Stimulated activated CD4-positive, alpha-beta T cell treated with anti-CD3 and anti-CD28 coated beads, Interleukin-1b, Interleukin-23, amount 100 ng/mL, for 1 hour (primary cell): ENCODE results near the gene FIBIN.
"Not testable (repeated sequence)": the region's sequence is repeated elsewhere in the genome, so short reads cannot be mapped to it uniquely, and the experiment has no call there.

Experiments
- DNase-seq, 2 donors: peaks; one replicate each; pipeline ENCODE4 v3.0.0-alpha.2; 2020; ENCODE audit warnings: low read depth in 2 of 2

FIBIN gene

GRCh38 chr11:26977209-26977608, 16.7 kb upstream of the FIBIN start:
- DNase-seq, result not testable (repeated sequence)

- no peak for DNase-seq
Measured at GRCh38 chr11:26983645-26984044, 10.3 kb upstream of the FIBIN start.

- no peak for DNase-seq
Measured at GRCh38 chr11:26985470-26985869, 8.4 kb upstream of the FIBIN start.

GRCh38 chr11:26985943-26986342, 8.0 kb upstream of the FIBIN start:
- DNase-seq, result no peak

- no peak for DNase-seq
Measured at GRCh38 chr11:26987272-26987671, 6.6 kb upstream of the FIBIN start.

- no peak for DNase-seq
Measured at GRCh38 chr11:26987731-26988130, 6.2 kb upstream of the FIBIN start.

- DNase-seq, result no peak
Measured at GRCh38 chr11:26992031-26992541, 1.8 kb upstream of the FIBIN start.

GRCh38 chr11:26994631-26995095, 751 bp downstream of the FIBIN start:
- no peak for DNase-seq

- no peak for DNase-seq
Measured at GRCh38 chr11:26995701-26996460, 2.0 kb downstream of the FIBIN start.

GRCh38 chr11:26997378-26997777, 3.5 kb downstream of the FIBIN start:
- DNase-seq, result no peak

GRCh38 chr11:27001136-27001730, 7.3 kb downstream of the FIBIN start:
- not testable (repeated sequence) for DNase-seq

- no peak for DNase-seq
Measured at GRCh38 chr11:27002431-27002830, 8.5 kb downstream of the FIBIN start.

GRCh38 chr11:27002838-27003237, 8.9 kb downstream of the FIBIN start:
- DNase-seq, result no peak

- DNase-seq, result no peak
Measured at GRCh38 chr11:27004103-27004502, 10.2 kb downstream of the FIBIN start.

GRCh38 chr11:27008811-27009535, 15.1 kb downstream of the FIBIN start:
- no peak for DNase-seq

- no peak for DNase-seq
Measured at GRCh38 chr11:27011560-27012233, 17.8 kb downstream of the FIBIN start.

GRCh38 chr11:27012234-27012921, 18.5 kb downstream of the FIBIN start:
- no peak for DNase-seq

GRCh38 chr11:27013781-27014361, 20.0 kb downstream of the FIBIN start:
- no peak for DNase-seq

GRCh38 chr11:27018902-27019529, 25.1 kb downstream of the FIBIN start:
- no peak for DNase-seq

- no peak for DNase-seq
Measured at GRCh38 chr11:27020751-27021150, 26.8 kb downstream of the FIBIN start.
